K562 (cell line): Measurements from ENCODE around the gene NPAS2. TPM values are rescaled to one million over a fixed set of nuclear protein-coding genes. Genes with fewer than 3 reads are reported as not detected.

Experiments used
- CBX2 ChIP-seq: fragments of 200-600 bp; sonication (generic); IDR thresholded peaks from one replicate; pipeline ENCODE4 v1.6.1; 2012; ENCODE audit warnings: mild to moderate bottlenecking, low read length, inconsistent platforms; ENCODE audit not compliant: insufficient read depth, poor library complexity, severe bottlenecking
- NFIC ChIP-seq: fragments of 450-650 bp; IDR thresholded peaks from 2 replicates; pipeline ENCODE4 v1.6.1; 2017; ENCODE audit warnings: mild to moderate bottlenecking, inconsistent platforms
- NKRF ChIP-seq: fragments of 450-650 bp; IDR thresholded peaks from 2 replicates; pipeline ENCODE4 v1.6.1; 2016; ENCODE audit warnings: borderline replicate concordance
- ZNF12 ChIP-seq: sonication (generic); formaldehyde crosslinking; IDR thresholded peaks from 2 replicates; pipeline ENCODE4 v1.4.0; 2020; ENCODE audit warnings: mild to moderate bottlenecking, missing genetic modification reagents
- polyA plus RNA-seq, 8 experiments: library from polyadenylated mRNA; depleted of rRNA in 4 of 8; stranded (reverse) in 5 of 8; unstranded in 3 of 8; fragments of >200 nt; fragmentation: Nextera tagmentation in 2 of 8; fragmentation: Illumina TruSeq in 1 of 8; extraction: Ambion mirVana in 2 of 8; extraction: Trizol in 1 of 8; gene quantifications; 2 replicates each; pipeline versions ENCODE4 v1.2.1 to v1.2.3, GENCODE V29; 2011 to 2014; ENCODE audit warnings: inconsistent platforms in 1 of 8, missing spikeins in 1 of 8
- total RNA-seq, 7 experiments: library from RNA; depleted of rRNA in 6 of 7; stranded (reverse); fragments of >200 nt in 6 of 7; fragmentation: Illumina TruSeq in 2 of 7; extraction: Trizol in 2 of 7; gene quantifications; 2 replicates each; pipeline versions ENCODE4 v1.2.1 to v1.2.3, GENCODE V29; 2011 to 2021; ENCODE audit warnings: low replicate concordance in 1 of 7
- TF ChIP-seq, protein P1 (sequence below), 3 experiments: fragments of 200-800 bp in 1 of 3; fragments of 250-450 bp in 1 of 3; fragments of 450-650 bp in 1 of 3; sonication (Bioruptor Pico) in 1 of 3; sonication (Bioruptor generic) in 1 of 3; formaldehyde crosslinking in 1 of 3; IDR thresholded peaks; 2 replicates each; pipeline versions ENCODE4 v1.6.1 to v1.8.0; 2016 to 2022; ENCODE audit warnings: mild to moderate bottlenecking in 2 of 3, missing genetic modification characterization in 2 of 3, missing compliant biosample characterization in 1 of 3, moderate library complexity in 1 of 3
- TF ChIP-seq, protein P2 (sequence below): fragments of 250-450 bp; sonication (Bioruptor Pico); IDR thresholded peaks from 2 replicates; pipeline ENCODE4 v1.6.1; 2021; ENCODE audit warnings: mild to moderate bottlenecking

Gene NPAS2
- total and polyA plus RNA-seq, 9 of the 15 experiments (the other 6 are each of a cell fraction or from before 2014, with no cell fraction given), result 0.06 to 0.29 (median 0.07) TPM; not detected in 5

- TF ChIP-seq NKRF, result no peak
- TF ChIP-seq NFIC, result no peak
- TF ChIP-seq, protein P1, sequence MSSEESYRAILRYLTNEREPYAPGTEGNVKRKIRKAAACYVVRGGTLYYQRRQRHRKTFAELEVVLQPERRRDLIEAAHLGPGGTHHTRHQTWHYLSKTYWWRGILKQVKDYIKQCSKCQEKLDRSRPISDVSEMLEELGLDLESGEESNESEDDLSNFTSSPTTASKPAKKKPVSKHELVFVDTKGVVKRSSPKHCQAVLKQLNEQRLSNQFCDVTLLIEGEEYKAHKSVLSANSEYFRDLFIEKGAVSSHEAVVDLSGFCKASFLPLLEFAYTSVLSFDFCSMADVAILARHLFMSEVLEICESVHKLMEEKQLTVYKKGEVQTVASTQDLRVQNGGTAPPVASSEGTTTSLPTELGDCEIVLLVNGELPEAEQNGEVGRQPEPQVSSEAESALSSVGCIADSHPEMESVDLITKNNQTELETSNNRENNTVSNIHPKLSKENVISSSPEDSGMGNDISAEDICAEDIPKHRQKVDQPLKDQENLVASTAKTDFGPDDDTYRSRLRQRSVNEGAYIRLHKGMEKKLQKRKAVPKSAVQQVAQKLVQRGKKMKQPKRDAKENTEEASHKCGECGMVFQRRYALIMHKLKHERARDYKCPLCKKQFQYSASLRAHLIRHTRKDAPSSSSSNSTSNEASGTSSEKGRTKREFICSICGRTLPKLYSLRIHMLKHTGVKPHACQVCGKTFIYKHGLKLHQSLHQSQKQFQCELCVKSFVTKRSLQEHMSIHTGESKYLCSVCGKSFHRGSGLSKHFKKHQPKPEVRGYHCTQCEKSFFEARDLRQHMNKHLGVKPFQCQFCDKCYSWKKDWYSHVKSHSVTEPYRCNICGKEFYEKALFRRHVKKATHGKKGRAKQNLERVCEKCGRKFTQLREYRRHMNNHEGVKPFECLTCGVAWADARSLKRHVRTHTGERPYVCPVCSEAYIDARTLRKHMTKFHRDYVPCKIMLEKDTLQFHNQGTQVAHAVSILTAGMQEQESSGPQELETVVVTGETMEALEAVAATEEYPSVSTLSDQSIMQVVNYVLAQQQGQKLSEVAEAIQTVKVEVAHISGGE (CRISPR knock-in tag; IDR thresholded peaks at IDR 0.05), result no peak
- no peak for TF ChIP-seq ZNF12
- TF ChIP-seq CBX2, result no peak
- TF ChIP-seq, protein P2, sequence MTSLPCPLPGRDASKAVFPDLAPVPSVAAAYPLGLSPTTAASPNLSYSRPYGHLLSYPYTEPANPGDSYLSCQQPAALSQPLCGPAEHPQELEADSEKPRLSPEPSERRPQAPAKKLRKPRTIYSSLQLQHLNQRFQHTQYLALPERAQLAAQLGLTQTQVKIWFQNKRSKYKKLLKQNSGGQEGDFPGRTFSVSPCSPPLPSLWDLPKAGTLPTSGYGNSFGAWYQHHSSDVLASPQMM, result no peak
These were observed 26.8 kb downstream of the NPAS2 start (continued) for GRCh38 chr2:100846716-100847115.
